Retina (tissue), 1 donor: ENCODE data around the gene NPAS3.
A peak's percentile ranks its signal among the peaks of the same experiment; 100 is the strongest.

Source experiments
- DNase-seq: peaks from one replicate; pipeline ENCODE4 v3.0.0-alpha.2; 2016

The NPAS3 gene

GRCh38 chr14:33347796-33348195 is 409.1 kb downstream of the NPAS3 start:
- DNase-seq: no peak

GRCh38 chr14:33348510-33348909 is 409.8 kb downstream of the NPAS3 start:
- DNase-seq: no peak

- DNase-seq: no peak
These were observed 411.2 kb downstream of the NPAS3 start for GRCh38 chr14:33349871-33350270.

- peak; percentile 37 for DNase-seq
These were observed 411.8 kb downstream of the NPAS3 start for GRCh38 chr14:33350366-33350990.

GRCh38 chr14:33352821-33353220 is 414.1 kb downstream of the NPAS3 start:
- DNase-seq: no peak

GRCh38 chr14:33356181-33356580 is 417.5 kb downstream of the NPAS3 start:
- no peak for DNase-seq

GRCh38 chr14:33357225-33358010 is 418.7 kb downstream of the NPAS3 start:
- no peak for DNase-seq

- no peak for DNase-seq
These were observed 420.7 kb downstream of the NPAS3 start for GRCh38 chr14:33359288-33359881.

- DNase-seq: no peak
These were observed 424.3 kb downstream of the NPAS3 start for GRCh38 chr14:33362934-33363333.

GRCh38 chr14:33363682-33364081 is 425.0 kb downstream of the NPAS3 start:
- DNase-seq: no peak

GRCh38 chr14:33364466-33364865 is 425.8 kb downstream of the NPAS3 start:
- DNase-seq: no peak

- no peak for DNase-seq
These were observed 430.4 kb downstream of the NPAS3 start for GRCh38 chr14:33369041-33369440.

GRCh38 chr14:33369972-33370371 is 431.3 kb downstream of the NPAS3 start:
- DNase-seq: no peak

GRCh38 chr14:33370426-33370825 is 431.7 kb downstream of the NPAS3 start:
- DNase-seq: no peak

- no peak for DNase-seq
These were observed 436.5 kb downstream of the NPAS3 start for GRCh38 chr14:33375196-33375595.

GRCh38 chr14:33375786-33376185 is 437.1 kb downstream of the NPAS3 start:
- DNase-seq: no peak

- no peak for DNase-seq
These were observed 437.8 kb downstream of the NPAS3 start for GRCh38 chr14:33376510-33376909.

GRCh38 chr14:33377596-33378390 is 439.1 kb downstream of the NPAS3 start:
- DNase-seq: no peak

- DNase-seq: no peak
These were observed 443.0 kb downstream of the NPAS3 start for GRCh38 chr14:33381717-33382116.

- no peak for DNase-seq
These were observed 447.5 kb downstream of the NPAS3 start for GRCh38 chr14:33386140-33386539.

- DNase-seq: no peak
These were observed 448.1 kb downstream of the NPAS3 start for GRCh38 chr14:33386781-33387180.

GRCh38 chr14:33390335-33390734 is 451.7 kb downstream of the NPAS3 start:
- no peak for DNase-seq

- no peak for DNase-seq
These were observed 454.7 kb downstream of the NPAS3 start for GRCh38 chr14:33393231-33393894.
